ENCODE measurements around the gene MAD1L1.
"Not testable (repeated sequence)": the region's sequence is repeated elsewhere in the genome, so short reads cannot be mapped to it uniquely, and the experiment has no call there.

MAD1L1 gene

GRCh38 chr7:1865571-1866255, 367.0 kb downstream of the MAD1L1 start:
- no peak for DNase-seq

DNA sequence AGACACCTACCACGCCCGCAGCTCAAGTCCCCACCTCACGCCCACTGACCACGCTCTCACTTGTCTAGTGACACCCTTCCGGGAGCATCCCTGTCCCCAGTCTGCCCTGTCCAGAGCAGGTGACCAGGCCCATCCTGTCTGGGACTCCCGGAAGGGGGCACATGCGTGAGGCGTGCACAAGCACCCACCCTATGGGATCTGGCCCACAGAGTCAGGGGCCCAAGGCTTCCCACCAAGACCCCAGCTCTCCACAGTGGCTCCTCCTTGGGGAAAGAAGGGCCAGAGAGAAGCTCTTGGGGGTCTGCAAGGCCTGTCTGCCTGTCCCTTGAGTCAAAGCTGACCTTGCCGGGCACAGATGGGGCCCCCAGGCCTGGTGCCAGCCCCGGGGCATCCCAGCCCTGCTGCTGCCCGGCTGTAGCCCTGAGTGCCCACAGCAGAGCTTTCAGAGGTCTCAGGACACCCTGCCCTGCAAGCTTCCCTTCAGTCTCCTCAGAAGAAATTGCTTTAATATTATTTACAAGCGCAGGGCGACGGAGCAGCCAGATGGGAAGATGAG, 367.7 kb downstream of the MAD1L1 start:
- no peak for DNase-seq

DNA sequence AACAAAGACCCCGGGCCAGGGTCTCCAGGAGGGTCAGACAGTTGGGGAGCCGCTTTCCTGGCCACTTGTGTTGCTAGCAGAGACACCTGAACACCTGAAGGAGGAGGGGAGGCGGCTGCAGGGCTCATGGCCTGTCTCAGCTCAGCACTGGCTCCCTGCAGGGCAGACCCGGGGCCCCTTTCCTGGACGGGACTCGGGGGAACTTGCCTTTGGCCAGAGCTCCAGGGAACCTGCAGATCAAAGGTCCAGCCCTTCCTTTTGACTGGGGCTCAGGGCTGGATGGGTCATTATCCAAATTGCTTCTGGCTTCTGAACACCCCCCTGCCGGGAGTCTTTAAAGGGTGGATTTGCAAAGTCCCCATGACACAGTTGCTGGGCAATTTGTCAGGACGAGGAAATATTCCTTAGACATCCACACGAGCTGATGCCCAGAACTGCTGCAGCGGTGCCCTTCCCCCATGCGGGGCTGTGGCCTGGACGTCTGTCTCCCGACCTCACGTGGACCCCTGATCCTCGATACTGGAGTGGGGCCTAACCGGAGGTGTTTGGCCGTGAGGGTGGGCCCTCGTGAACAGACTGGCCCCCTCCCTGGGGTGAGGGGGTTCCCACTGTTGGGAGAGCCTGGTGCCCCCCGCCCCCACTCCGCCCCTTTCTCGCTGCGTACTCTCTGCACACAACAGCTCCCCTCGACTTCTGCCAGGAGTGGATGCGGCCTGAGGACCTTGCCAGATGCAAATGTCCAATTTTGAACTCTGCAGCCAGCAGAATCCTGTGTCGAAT, 368.4 kb downstream of the MAD1L1 start:
- no peak for DNase-seq

DNA sequence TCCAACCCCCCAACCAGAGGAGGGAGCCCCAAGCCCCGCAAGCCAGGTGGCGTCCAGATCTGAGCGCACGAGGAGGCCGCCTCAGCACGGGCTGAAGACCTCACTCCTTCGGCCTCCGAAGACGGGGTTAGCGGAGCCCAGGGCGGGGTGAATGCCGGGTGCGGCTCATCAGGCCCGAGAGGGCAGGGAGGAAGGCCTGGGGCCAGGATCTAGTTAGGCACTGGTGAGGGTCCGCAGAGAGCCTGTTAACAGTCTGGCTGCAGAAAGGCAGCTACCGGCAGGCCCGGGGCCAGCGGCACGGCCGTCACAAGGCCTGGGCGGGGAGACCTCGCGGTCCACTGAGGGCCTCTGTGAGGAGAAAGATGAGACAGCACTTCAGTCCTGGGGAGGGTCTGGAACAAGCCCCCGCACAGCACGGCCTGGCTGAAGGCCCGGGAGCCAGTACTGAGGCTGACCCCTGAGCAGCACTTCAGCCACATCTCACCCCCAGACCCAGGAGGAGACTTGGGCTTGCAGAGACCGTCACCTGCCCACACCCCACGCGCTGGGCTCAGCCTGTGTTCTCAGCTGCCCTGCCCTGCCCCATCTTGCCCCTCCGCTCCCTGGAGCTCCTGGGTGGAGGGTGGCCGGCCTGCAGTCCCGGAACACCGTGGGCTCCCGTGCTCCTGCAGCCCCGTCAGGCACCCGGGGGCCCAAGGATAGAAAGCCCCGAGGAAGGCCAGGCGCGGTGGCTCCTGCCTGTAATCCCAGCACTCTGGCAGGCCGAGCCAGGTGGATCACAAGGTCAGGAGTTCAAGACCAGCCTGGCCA, 369.4 kb downstream of the MAD1L1 start:
- no peak for DNase-seq

- no peak for DNase-seq
Measured at GRCh38 chr7:1862560-1862959, 370.2 kb downstream of the MAD1L1 start.

DNA sequence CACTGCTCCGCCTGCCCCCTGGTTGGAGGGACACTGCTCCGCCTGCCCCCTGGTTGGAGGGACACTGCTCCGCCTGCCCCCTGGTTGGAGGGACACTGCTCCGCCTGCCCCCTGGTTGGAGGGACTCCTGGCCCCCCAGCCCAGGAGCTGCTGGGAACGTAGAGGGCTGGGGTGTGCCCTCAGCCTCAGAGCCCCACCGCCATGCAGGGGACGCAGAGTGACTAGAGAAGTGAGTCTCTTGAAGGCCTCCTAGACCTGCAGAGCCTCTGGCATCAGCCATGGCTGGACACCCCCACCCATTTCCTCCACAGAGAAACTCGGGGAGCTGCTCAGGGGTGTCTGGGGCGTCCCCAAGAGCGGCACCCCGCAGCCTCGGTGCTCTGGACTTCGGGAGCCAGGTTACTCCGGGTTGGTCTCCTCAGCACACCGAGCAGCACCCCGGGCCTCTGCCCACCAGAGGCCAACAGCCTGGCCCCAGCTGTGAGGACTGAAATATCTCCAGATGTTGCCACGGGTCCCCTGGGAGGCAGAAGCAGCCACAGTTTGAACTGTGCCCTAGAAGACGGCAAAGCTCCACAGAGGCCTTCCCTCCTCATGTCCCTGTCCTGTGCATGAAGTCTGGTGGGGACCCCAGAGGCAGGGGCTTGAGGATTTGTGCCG, 370.8 kb downstream of the MAD1L1 start:
- no peak for DNase-seq

DNA sequence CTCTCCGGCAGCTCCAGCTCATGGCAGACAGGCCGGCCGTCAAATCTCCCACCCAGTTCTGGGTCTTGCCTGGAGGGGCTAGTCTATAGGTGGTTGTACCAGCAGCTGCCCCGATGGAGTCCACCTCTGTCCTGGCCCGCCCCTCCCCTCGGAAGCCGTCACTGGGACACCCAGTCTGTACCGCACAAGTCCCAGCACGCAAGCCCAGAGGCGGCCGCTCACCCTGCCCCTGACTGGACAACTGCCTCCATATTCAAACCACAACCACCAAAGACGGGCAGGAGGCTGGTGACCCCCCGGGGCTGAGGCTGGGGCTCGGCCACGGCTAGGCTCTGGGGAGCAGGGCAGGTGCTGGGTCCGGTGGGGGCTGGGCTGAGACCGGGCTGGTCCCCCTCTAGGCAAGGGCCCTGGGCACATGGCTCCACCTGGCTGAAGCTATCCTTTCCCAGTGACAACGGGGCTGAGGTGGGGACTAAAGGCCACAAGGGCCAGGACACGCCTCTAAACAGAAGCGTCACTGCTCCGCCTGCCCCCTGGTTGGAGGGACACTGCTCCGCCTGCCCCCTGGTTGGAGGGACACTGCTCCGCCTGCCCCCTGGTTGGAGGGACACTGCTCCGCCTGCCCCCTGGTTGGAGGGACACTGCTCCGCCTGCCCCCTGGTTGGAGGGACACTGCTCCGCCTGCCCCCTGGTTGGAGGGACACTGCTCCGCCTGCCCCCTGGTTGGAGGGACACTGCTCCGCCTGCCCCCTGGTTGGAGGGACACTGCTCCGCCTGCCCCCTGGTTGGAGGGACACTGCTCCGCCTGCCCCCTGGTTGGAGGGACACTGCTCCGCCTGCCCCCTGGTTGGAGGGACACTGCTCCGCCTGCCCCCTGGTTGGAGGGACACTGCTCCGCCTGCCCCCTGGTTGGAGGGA, 371.6 kb downstream of the MAD1L1 start:
- not testable (repeated sequence) for DNase-seq

- DNase-seq = no peak
Measured at GRCh38 chr7:1859266-1860035, 373.3 kb downstream of the MAD1L1 start.

- DNase-seq = no peak
Measured at GRCh38 chr7:1858435-1859265, 374.1 kb downstream of the MAD1L1 start.

GRCh38 chr7:1857487-1858421, 375.0 kb downstream of the MAD1L1 start:
- no peak for DNase-seq

- no peak for DNase-seq
Measured at GRCh38 chr7:1856888-1857441, 375.8 kb downstream of the MAD1L1 start.

DNA sequence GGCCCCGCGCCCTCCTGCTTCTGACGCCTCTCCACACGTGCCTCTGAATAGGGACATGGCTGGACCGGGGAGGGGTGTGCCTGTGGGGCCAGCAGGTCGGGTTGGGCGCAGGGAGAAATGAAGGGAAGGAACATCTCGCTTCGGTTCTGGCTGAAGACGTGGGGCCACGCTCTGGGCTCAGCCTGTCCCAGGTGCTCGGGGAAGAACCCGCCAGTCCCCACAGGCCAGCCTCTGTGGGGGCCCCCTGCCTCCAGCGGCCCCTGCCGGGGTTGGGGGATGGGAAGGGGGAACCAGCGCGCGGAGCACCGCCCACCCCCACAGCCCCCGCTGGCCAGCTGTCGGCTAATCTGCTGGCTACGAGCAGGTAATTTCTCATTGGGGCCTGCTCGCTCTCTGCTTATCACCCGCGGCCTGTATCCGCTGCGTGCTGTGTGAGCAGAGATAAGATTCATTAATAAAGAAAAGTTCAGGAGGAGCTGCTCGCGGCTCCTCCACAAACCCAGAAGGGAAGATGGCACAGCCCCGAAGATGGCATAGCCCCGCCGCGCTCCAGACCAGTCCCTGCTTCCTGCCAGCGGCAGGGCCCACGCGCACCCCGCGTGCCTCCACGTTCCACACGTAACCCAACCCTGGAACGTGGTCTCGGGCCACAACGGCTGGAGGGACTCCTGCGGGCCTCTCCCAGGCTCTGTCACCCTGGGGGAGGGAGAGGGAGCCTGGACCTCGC, 376.4 kb downstream of the MAD1L1 start:
- no peak for DNase-seq

DNA sequence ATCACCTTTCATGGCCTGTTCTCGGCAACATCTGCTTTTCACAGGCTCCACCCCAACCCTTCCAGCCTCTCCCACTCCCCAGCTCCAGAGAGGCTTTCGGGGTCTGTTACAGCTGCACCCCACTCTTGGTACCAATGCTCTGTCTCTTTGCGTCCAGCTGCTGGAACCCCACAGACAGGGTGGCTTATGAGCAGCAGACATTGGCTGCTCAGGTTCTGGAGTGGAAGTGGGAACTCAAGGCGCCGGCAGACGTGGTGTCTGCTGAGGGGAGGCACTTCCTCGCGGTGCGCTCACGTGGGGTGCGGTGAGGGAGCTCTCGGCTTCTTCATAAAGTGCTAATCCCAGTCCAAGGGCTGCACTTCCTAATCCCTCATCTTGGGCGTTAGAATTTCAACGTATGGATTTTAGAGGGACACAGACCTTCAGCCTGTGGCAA, 377.0 kb downstream of the MAD1L1 start:
- no peak for DNase-seq

GRCh38 chr7:1854866-1855724, 377.6 kb downstream of the MAD1L1 start:
- no peak for DNase-seq

GRCh38 chr7:1853986-1854865, 378.5 kb downstream of the MAD1L1 start:
- peak; percentile 1 for DNase-seq
